ENCODE results near the gene UQCR10.

GRCh38 chr22:29798801-29799200 lies 31.6 kb downstream of the UQCR10 start:
- TF ChIP-seq POLR2A (IDR thresholded peaks at IDR 0.05) (no peak), CTCF (IDR thresholded peaks at IDR 0.05) (no peak)

Measured in heart left ventricle (tissue), 13 donors.